Epithelial cell of esophagus (primary cell): ENCODE measurements around the gene IL17C.

Experiments used
- DNase-seq: peaks from one replicate; pipeline ENCODE4 v3.0.0; 2010; ENCODE audit warnings: low read depth
- H3K4me3 ChIP-seq: 2 replicates; pipeline ENCODE4 v1.5.1; 2011; ENCODE audit warnings: mild to moderate bottlenecking, low read length, control low read depth
- TF ChIP-seq, protein P1 (sequence below): IDR thresholded peaks from 2 replicates; pipeline ENCODE4 v1.5.1; 2011; ENCODE audit warnings: low read depth, mild to moderate bottlenecking, low read length, control low read depth, inconsistent platforms; ENCODE audit not compliant: insufficient read depth; ENCODE audit errors: missing control alignments

Gene IL17C

DNA sequence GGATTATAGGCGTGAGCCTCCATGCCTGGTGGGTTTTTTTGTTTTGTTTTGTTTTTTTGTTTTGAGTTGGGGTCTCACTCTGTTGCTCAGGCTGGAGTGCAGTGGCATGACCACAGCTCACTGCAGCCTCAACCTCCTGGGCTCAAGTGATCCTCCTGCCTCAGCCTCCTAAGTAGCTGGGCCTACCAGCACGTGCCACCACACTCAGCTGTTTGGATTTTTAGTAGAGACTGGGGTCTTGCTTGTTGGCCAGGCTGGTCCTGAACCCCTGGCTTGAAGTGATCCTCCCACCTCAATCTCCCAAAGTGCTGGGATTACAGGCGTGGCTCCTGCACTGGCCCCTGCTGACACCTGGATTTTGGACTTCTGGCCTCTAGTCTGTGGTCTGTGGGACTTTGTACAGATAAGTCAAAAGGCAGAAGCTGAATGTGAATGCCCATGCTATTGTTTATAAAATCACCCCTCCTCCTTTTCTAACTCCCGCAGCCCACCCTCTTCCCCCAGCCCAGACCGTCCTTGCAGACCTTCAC, 42.2 kb downstream of the IL17C start:
- TF ChIP-seq, protein P1, sequence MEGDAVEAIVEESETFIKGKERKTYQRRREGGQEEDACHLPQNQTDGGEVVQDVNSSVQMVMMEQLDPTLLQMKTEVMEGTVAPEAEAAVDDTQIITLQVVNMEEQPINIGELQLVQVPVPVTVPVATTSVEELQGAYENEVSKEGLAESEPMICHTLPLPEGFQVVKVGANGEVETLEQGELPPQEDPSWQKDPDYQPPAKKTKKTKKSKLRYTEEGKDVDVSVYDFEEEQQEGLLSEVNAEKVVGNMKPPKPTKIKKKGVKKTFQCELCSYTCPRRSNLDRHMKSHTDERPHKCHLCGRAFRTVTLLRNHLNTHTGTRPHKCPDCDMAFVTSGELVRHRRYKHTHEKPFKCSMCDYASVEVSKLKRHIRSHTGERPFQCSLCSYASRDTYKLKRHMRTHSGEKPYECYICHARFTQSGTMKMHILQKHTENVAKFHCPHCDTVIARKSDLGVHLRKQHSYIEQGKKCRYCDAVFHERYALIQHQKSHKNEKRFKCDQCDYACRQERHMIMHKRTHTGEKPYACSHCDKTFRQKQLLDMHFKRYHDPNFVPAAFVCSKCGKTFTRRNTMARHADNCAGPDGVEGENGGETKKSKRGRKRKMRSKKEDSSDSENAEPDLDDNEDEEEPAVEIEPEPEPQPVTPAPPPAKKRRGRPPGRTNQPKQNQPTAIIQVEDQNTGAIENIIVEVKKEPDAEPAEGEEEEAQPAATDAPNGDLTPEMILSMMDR = no peak
- H3K4me3 ChIP-seq = no peak overlapping the region
- no peak for DNase-seq

DNA sequence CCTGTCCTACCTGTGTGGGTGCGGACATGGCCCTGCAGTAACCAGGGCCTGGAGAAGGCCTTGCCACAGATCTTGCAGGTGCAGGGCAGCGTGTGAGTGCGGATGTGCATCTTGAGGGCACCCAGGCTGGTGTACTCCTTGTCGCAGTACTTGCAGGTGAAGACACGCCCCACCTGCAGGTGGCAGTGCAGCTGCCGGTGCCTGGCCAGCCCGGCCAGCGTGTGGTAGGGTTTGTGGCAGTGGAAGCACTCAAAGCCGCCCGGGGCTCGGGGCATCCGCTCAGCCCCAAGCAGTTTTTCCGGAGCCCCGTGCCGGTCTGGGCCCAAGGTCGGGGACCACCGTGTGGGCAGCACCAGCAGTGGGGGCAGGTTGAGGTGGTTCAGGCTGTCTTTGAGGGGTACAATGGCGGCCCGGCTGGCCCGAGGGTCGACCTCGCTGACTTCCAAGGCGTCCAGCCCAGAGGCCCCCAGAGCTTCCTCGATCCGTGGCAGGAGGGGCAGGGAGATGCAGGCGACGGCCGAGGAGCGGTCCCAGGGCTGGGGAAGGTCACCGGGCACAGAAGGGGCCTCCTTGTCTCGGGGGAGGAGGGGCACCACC, 42.8 kb downstream of the IL17C start:
- peak; percentile 66 for DNase-seq
- TF ChIP-seq, protein P1 = peak; percentile 65
- no peak overlapping the region for H3K4me3 ChIP-seq

DNA sequence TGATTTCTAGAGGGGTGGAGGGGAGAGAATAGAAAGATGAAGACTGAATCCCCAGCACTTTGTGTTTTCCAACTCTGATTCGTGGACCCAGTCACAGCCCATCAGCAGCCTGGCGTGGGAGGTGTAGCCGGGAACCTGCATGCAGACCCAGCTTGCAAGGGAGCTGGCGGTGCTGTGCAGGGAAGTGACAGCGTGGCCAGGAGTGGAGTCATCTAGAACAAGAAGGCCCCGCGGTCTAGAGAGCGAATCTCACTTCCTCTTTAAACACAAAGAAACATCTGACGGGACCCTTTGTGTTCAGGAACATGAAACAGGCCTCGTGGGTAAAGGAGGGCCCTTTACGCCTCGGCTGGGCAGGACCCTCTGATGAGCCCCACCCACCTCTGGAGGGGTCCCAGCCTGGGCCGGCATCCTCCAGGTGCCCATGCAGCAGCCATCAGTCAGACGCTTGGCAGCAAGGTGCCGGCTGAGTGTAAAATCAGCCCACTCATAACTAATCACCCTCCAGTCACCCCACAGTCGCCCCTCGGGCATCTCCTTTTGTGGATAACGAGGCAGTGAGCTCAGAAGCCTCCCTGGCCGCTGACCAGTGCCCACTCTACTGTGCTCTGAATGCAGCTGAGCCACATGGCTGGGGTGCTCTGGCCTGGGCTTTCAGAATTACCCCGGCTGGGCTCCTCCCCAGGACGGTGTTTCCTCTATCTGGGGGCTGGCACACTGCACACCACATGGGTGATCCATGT, 43.5 kb downstream of the IL17C start:
- no peak for DNase-seq
- no peak overlapping the region for H3K4me3 ChIP-seq
- TF ChIP-seq, protein P1 = no peak

DNA sequence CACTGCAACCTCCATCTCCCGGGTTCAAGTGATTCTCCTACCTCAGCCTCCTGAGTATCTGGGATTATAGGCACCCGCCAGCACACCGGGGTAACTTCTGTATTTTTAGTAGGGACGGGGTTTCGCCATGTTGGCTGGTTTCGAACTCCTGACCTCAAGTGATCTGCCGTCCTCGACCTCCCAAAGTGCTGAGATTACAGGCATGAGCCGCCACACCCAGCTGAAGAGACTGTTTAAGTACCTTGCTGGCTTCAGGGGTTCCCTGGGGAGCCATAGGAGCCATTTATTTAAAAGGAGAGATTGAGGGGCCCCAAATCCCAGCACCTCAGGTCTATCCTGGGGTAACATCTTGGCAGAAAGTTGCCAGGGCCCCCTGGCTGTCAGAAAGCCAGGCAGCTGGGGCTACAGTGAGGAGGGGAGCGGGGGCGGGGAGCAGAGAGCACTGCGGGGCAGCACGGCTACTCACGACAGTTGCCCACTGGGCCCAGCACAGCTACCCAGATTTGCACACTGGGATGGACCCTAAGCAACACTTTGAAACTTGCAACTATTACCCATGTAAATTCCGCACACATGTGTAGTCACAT, 46.3 kb downstream of the IL17C start:
- no peak for DNase-seq
- H3K4me3 ChIP-seq = no peak overlapping the region
- TF ChIP-seq, protein P1 = no peak

DNA sequence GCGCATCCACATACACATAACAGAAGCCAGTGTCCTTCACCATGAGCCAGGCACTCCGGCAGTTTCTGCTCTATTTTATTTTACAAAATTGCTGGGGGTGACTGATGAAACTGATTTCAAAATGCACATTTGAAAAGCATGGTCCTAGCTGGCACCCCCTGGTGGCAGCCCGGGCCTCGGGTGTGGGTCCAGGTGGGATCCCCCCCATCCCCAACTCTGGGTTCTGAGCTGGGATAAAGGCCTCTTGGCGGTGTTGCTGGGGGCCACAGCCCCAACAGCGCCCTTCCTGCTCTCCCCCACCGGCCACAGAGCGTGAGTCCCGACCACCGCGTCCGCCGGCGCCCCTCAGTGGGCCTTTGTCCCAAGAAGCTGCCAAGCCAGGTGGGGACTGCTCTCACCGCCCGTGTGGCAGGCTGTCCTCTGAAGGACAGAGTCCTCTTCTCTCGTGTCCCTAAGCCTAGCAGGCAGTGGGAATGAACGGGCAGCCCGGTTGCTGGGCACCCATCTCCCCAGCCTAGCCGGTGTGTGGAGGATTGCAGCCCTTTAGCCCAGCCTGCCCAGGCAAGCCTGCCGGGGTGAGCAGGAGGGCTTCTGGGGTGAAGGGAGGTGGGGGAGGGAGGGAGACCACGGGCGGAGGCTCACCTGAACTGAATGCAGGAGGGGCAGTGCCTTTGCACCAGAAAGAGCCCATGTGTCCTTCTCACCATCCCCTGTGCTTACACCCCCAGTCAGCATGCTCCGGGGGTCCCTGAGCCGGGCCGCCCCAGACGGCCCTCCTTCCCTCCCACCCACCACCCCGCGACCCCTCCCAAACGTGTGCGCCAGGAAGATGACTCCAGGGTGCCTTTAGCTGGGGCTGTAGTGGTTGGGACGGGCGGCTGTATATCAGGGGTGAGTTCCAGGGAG, 47.0 kb downstream of the IL17C start:
- peak overlapping the region; percentile 46 for H3K4me3 ChIP-seq
- TF ChIP-seq, protein P1 = peak; percentile 70
- peak; percentile 67 for DNase-seq

DNA sequence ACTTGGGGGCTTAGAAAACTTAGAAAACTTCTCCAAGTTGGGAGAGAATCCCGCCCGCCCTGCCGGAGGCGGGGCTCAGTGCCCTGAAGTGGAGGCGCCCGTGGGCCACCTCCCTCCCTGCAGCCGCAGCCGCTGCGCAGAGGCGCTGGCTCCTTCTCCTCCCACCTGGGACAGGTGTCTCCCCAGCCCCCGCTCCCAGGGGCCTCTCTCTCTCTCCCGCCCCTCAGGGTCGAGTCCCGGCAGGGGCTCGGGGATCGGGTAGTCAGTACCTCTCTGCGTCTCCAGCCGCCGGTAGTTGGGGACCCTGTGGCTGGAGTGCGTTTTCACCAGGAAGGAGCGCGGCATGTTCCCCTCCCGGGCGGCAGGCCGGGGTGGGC, 47.7 kb downstream of the IL17C start:
- DNase-seq = peak; percentile 36
- H3K4me3 ChIP-seq = peak overlapping the region; percentile 46
- TF ChIP-seq, protein P1 = no peak
